NCI-H128 (cell line): Measurements from ENCODE around the gene PRM2.

Experiments
- DNase-seq: peaks from one replicate; lab custom pipeline; 2025; ENCODE audit not compliant: unreplicated experiment; lab: John Stamatoyannopoulos, UW

The PRM2 gene

GRCh38 chr16:11250786-11251524, 25.3 kb downstream of the PRM2 start:
- no peak for DNase-seq

- DNase-seq: no peak
Measured at GRCh38 chr16:11250091-11250785, 26.0 kb downstream of the PRM2 start.

DNA sequence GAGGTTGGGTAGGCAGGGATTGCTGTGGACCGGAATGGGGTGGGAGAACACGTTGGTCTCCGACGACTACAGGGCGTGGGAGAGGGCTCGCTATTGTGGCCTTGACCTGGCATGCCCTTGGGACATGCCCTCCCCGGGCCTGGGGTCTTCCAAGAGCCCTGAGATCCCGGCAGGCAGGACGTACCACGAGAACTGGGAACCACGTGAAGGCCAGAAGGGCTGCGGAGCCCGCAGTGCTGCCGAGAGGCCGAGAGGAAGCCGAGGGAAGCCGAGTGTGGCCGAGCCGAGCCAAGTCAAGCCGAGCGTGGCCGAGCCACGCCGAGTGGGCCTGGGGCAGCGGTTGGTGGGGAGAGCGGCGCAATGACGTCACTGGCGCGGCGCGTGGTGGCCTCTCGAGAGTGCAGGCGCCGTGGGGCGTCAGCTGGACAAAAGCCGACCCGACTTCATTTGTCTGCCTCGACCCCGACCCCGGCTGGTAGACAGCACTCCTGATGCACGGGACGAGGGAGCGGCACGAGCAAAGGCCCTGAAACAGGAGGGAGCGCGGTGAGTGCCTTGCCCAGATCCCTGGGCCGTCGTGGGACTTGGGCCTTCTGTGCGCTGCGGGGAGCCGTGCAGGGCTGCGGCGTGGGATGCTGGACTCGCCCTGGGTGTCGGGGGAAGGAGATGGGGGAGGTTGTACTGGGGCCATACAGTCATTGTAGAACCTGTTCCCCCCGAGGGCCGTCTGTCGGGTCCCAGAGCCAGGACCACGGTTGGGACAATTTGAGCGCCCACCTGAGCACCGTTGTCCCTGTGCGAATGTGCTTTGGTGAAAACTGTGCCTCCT, 26.8 kb downstream of the PRM2 start:
- no peak for DNase-seq

DNA sequence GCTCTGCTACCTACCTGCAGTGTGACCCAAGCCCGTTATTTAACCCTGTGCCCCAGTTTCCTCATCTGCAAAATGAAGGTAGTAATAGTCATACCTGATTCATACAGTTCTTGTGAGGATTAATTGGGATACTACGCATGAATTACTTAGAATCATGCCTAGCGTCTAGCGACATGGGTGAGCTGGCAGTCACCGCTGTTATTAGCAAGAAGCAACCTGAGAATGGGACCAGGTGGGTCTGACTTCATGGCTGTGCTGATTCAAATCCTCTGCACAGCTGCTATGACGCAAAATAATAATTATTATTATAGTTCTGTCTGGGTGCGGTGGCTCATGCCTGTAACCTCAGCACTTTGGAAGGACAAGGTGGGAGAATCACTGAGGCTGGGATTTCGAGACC, 28.1 kb downstream of the PRM2 start:
- no peak for DNase-seq

GRCh38 chr16:11245988-11246387, 30.3 kb downstream of the PRM2 start:
- no peak for DNase-seq

DNA sequence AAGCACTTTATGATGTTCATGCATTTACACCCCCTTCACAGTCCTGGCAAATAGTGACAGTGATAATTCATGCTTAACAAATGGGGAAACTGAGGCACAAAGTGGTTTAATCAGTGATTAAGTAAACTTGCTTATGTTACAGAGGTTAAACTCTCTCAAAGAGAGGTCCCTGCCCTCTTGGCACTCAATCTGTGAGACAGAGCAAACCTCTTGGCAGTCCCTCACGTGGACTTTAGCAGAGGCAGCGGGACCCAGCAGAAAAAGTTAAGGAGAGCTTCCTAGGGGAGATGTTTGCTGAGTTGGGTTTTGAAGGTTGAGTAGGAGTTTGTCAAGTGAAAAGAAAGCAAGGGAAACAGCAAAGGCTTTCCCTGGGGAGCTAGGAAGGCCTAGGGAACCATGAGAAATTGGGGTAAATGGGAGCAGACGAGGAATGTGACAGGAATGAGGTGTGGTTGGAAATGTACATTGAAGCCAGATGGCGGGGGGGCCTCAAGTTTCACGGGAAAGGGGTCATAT, 31.0 kb downstream of the PRM2 start:
- DNase-seq: no peak

- DNase-seq: no peak
Measured at GRCh38 chr16:11242658-11243057, 33.6 kb downstream of the PRM2 start.

DNA sequence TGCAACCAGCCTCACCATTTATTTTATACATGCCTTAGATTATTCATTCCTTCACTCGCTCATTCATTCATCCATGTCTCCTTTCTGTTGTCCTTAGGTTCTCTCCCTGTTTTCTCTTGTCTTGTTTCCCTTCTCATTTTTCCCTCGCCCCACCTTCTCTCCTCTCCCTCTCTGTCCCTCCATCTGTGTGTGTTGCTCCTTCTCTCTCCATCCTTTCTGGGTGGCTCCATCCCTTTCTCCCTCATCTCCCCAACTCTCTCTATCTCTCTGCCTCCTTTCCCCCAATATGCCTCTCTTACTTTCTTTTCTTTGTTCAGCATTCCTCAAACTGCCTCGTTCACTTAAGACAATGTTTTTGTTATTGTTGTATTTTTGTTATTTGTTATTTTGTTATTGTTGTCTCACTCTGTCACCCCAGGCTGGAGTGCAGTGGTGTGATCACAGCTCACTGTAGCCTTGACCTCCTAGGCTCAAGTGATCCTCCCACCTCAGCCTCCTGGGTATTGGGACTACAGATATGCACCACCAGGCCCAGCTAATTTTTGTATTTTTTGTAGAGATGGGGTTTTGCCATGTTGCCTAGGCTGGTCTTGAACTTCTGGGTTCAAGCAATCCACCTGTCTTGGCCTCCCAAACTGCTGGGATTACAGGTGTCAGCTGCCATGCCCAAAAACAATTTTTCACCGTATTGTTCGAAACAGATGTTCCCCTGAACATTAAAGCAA, 34.6 kb downstream of the PRM2 start:
- DNase-seq: no peak

DNA sequence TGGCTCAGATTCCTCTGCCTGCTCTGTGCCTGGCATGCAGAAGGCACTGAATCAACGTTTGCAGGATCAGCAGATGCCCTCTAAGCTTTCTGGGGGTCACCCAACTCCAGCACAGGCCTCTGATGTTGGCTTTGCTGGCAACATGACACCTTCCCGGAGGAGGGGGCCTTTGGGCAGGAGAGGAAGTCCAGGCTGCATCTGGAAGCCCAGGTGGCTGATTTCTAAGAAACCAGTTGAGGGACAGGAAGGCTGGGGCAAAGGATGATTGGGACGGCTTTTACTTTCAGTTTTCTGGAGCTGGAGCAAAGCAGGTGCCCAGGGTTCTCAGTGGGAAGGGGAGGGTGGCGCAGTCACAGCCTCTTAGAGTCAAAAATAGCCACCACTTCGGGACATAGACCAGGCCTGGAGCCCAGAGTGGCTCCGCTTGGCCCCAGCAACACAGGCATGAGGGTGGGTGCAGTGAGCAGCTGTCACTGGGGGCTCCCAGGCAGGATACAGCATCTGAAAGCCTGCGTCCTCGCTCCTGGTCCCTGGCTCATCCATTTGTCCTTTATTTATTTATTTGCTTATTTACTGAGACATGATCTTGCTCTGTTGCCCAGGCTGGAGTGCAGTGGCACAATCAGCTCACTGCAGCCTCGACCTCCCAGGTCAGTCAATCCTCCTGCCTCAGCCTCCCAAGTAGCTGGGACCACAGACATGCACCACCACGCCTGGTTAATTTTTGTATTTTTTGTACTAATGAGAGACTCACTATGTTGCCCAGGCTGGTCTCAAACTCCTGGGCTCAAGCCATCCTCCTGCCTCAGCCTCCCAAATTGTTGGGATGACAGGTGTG, 35.4 kb downstream of the PRM2 start:
- no peak for DNase-seq

GRCh38 chr16:11239644-11240632, 36.3 kb downstream of the PRM2 start:
- no peak for DNase-seq

GRCh38 chr16:11238272-11239202, 37.7 kb downstream of the PRM2 start:
- DNase-seq: no peak

- no peak for DNase-seq
Measured at GRCh38 chr16:11236461-11237254, 39.6 kb downstream of the PRM2 start.

DNA sequence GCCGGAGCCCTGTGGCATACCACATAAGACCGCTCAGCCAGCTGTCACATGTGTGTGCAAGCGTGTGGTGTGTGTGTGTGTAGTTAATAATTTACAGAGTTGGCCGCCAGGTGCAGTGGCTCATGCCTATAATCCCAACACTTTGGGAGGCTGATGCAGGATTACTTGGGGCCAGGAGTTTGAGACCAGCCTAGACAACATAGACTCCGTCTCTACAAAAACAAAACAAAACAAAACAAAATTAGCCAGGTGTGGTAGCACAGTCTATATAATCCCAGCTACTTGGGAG, 40.6 kb downstream of the PRM2 start:
- DNase-seq: no peak

DNA sequence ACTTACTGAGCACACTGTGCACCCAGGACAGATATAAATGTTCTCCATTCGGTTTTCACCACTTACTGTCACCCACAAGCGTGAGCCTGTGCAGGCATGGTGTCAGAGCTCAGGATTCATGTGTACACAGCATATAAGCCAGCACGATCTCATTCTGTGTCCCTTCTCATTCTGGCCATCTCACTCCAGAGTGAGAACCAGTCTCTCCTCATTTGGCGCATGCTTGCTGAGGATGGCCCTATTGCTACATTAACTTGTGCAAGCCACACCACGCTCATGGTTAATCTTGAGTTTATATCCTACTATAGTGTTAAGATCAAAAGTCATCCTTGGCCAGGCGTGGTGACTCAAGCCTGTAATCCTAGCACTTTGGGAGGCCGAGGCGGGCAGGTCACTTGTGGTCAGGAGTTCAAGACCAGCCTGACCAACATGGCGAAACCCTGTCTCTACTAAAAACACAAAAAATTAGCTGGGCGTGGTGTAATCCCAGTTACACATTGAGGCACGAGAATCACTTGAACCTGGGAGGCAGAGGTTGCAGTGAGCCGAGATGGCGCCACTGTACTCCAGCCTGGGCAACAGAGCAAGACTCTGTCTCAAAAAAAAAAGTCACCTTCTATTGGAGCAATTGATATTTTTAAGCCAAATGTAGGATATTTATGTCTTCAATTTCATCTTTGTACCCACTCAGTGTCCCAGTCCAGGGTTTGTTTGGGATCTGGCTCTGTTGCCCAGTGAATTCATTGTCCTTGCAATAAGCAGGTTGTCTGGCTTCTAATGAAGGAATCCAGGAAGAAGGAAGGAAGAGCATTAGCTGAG, 41.2 kb downstream of the PRM2 start:
- DNase-seq: no peak

DNA sequence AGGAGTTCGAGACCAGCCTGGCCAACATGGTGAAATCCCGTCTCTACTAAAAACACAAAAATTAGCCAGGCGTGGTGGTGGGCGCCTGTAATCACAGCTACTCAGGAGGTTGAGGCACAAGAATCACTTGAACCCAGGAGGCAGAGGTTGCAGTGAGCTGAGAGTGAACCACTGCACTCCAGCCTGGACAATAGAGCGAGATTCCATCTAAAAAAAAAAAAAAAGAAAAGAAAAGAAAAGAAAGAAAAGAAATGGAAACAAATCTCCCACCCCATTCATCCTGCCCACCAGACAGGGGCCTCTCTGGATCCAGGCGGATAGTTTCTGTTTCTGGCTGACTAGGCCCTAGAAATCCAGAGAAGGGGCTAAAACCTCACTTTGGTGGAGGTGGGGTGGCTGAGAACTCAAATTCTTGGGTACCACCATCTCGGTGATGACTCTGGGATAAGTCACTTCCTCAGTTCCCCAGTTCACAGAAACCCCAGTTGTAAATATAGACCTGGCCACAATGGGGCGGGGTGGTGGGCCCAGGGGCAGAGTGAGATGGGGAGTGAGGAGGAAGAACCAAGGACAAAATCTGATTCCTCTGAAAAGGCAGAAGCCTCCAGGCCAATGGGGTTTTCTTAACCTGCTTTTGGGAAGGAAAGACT, 42.4 kb downstream of the PRM2 start:
- DNase-seq: no peak
